HG03521 (cell line): ENCODE results near the gene ZNF423.
"Not testable (repeated sequence)": the region's sequence is repeated elsewhere in the genome, so short reads cannot be mapped to it uniquely, and the experiment has no call there.

ENCODE experiments used
- ATAC-seq: cut with Tn5 transposase; IDR thresholded peaks from one replicate; pipeline ENCODE4 v1.9.1; 2021; ENCODE audit warnings: mild to moderate bottlenecking, moderate library complexity; ENCODE audit not compliant: unreplicated experiment

Gene ZNF423

DNA sequence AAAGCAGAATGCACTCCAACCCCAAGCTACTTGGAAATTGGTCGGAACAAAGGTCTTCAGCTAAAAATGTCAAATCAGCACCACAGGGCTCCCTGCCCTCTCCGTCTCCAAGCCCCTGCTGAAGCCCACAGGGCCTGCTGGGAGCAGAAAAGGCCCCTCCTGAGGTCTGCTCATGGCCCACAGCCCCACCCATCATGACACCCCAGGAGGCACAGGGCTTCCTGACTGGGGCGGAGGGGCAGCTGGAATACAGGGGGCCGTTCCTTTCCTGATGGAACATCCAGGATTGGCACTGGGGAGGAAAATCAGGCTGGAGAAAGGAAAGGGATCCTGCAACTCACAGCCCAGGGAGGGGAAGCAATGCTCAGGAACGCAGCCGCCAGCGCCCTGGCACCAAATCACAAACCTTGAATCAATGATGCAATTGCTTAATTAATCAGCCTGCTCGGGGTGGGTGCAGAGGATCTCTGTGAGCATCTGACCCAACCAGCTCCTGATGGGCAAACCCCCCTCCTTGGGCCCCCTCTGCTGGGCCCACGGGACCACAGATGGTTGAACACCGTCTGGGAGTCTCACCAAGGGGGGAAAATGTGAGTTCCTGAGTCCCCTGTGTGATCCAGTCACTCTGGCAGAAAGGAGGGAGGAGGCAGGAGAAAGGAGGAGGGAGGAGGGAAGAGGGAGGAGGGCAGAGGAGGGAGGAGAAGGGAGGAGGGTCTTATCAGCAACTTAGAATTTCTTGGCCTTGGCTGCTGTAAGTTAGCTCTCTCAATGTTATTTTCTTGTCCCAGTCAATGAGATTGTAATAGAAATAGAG, 155.5 kb downstream of the ZNF423 start:
- ATAC-seq = no peak

DNA sequence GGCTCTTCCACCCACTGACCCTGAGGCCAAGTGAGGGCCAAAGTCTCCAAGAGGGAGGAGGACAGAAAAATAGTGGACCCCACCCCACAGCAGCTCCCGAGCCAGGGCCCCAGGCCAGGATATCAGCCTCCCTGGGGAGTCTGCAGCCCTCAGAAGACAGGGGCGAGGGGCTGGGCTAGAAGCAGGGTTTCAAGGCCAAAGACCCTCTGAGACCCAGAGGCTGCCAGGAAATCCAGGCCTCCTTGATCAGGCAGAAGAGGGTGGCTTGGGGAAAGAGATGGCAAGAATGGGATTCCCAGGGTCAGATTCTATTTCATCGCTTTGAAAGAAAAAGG, 156.1 kb downstream of the ZNF423 start:
- no peak for ATAC-seq

DNA sequence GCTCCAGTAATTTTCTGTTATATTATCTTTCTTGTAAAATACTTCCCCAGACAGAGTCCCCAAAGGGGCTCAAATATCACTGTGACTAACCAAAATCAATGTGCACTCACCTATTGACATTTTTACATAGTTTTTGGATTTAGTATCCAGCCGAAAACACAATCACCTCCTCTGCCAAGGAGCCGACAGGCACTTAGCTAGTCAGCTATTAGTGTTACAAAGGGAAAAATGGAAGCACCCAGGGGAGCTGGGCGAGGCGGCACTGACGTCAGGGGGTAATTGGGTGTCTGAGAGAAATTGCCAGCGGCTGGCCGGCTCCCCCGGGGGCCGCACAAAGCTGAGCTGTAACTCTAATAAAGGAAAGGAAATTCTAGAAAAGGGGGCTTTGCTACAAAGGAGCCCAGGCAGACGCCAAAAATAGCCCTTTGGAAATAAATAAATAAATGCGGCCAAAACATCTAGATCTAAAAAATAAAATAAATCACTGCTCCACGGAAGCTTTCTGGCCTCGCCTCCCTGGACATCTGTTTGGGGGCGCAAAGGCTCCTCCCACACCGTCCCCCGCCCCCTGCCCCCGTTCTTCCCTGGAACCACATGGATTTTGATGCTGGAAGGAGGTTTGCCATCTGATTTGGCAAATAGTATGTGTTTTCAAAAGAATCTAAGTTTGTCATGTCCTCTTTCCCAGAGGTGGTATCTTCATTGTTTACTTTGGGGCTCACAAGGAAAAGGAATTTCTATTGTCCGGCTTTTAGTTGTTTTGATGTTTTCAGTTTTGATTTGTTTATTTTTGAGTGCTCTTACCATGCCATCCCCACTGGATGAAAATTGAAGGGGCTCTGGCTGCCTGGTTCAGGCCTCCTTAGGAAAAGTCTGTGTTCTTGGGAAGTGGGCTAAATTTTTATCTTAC, 156.7 kb downstream of the ZNF423 start:
- ATAC-seq = no peak

DNA sequence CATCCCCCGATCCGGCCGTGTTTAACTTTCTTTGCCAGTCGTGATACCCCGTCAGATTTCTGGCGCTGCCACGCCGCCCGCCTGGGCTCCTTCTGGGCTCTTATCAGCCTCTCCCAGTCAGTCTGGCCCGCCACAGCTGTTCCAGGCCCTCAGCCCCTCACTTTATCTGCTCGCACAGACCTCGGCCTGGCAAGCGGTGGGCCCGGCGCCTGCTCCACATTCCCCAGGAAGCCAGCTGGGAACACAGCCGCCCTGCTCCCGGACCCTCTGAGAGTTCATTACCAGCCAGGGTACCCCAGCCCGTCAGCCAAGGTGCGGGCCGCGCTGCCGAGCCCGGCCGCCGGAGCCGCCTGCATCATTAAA, 157.5 kb downstream of the ZNF423 start:
- ATAC-seq = no peak

- ATAC-seq = no peak
Measured at GRCh38 chr16:49697631-49698452, 158.1 kb downstream of the ZNF423 start.

GRCh38 chr16:49696414-49697101, 159.4 kb downstream of the ZNF423 start:
- no peak for ATAC-seq

- ATAC-seq = no peak
Measured at GRCh38 chr16:49695782-49696413, 160.0 kb downstream of the ZNF423 start.

GRCh38 chr16:49693445-49693844, 162.5 kb downstream of the ZNF423 start:
- no peak for ATAC-seq

GRCh38 chr16:49690778-49691177, 165.1 kb downstream of the ZNF423 start:
- ATAC-seq = no peak

DNA sequence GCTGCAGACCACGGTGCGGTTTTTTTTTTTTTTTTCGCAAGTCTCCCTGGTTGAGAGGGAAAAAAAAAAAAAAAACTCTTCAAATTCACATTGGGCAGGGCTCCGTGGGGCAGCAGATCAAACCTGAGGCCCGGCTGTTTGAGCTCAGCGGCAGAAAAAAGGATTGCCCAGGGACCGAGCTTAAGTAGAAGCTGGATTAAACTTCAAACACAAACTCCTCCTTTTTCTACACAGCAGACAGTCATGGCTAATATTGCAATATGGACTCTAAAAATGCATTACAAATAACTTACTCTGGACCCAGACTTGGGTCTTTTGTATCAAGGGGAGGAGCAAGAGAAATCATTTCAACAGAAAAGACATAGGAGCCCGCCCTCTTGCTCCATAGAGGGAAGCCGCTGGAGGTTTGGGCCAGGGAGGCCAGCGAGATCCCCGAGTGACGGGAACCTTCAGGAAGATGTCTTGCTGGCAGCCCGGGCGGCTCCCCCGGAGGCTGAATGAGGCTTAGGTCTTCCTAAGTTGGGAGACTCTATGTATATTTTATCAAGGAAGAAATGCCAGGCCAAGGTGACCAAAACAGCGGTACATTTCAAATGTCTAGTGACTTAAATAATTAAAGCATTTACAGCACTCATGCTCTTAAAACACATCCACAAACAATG, 167.7 kb downstream of the ZNF423 start:
- ATAC-seq = no peak

DNA sequence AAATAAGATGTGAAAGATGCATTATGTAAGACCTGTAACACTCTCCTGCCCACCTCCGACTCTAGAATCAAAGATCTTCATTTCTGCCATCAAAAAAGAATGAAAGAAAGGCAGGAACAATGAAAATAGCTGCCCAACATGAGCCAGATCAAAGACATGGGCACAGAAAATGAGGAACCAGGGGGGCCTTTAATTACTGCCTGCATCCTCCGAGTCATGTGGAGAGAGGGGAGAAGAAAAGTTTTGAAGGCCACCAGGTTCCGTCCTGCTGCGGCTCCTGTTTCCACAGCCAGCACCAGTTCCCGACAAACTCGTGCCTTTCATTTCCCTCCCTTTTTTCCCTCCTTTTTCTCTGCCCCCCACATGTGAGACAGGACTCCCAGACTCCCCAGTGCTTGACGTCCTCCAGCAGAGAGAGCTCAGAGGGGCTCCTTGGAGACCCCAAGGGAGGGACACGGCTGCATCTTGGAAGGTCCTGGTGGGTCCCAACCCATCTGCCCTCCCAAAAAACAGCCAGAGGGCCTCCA, 168.4 kb downstream of the ZNF423 start:
- ATAC-seq = no peak

DNA sequence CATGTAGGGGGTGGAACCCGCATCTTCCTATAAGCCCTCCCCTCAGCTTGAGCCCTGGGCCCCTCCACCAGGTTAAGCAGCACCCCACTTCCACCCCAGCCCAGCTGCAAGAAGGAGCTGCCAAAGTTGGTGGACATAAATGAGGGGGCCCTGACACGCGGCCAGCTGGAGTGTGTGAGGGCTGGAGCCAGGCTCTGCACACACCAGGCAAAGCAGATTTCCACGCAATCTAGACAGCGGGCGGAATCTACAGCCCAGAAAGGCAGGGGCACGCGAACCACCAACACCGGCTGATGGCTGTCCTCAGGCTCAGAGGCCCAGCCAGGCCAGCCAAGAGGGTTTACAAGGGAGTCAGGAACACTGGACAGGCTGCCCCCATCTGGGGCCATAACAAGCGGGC, 171.2 kb downstream of the ZNF423 start:
- no peak for ATAC-seq

DNA sequence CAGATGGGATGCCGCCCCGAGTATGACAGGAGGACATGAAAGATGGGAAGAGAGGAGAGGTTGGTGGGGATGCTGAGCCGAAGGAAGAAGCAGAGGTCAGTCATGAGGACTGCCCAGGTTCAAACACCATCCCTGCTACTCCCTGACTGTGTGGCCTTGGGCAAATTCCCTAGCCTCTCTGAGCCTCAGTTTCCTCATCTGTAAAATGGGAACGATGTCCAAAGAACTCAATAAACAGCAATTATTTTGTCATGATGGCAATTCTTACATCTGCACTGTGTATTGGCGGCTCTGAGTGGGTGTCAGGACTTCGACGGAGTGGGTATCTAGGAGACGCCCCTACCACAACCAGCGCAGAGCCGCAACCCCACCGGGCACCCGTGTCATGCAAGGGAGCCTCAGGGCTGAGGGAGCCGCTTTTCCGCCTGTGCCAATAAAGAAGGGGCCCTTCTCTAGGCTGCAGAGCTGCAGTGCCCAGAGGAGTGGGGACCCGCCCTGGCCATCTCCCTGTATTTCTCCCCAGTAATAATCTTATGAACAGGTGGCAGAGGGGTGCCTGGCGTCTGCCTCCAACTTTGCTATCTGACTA, 173.2 kb downstream of the ZNF423 start:
- no peak for ATAC-seq

- ATAC-seq = no peak
Measured at GRCh38 chr16:49681217-49681883, 174.6 kb downstream of the ZNF423 start.

DNA sequence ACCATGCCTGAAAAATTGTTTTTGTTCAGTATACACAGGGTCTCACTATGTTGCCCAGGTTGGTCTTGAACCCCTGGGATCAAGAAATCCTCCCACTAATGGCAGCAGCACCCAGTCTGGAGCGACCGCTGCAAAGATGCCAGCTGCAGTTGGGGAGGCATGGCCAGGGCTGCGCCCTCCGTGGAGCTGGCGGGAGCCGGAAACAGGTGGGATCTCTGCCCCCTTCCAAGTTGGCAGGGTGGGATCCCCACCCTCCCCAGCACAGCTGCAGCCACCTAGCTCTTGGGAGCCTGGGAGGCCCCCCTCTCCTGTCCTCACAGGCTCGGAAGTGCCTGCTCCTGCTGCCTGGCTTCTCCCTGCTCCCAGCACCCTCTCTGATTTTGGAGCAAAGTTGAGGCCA, 176.8 kb downstream of the ZNF423 start:
- no peak for ATAC-seq

GRCh38 chr16:49677661-49678060, 178.3 kb downstream of the ZNF423 start:
- not testable (repeated sequence) for ATAC-seq

GRCh38 chr16:49675413-49675812, 180.5 kb downstream of the ZNF423 start:
- no peak for ATAC-seq

DNA sequence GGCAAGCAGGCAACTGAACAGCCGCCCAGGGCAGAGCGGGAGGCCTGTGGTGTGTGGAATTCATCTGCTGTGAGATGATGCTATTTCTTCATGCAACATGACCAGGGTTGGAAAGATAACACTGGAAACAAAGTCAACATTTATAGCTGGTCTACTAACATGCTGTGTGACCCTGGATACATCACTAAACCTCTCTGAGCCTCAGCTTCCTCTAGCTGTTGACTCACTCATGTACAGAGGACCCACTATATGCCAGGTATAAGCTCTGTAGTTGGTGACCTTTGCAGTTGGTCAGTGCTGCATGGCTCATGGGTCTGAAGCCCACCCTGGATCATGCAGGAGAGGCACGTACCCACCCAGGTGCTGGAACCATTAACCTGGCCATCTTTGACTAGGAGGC, 180.9 kb downstream of the ZNF423 start:
- ATAC-seq = no peak
